ENCODE measurements around the gene BIRC5.

The BIRC5 gene

DNA sequence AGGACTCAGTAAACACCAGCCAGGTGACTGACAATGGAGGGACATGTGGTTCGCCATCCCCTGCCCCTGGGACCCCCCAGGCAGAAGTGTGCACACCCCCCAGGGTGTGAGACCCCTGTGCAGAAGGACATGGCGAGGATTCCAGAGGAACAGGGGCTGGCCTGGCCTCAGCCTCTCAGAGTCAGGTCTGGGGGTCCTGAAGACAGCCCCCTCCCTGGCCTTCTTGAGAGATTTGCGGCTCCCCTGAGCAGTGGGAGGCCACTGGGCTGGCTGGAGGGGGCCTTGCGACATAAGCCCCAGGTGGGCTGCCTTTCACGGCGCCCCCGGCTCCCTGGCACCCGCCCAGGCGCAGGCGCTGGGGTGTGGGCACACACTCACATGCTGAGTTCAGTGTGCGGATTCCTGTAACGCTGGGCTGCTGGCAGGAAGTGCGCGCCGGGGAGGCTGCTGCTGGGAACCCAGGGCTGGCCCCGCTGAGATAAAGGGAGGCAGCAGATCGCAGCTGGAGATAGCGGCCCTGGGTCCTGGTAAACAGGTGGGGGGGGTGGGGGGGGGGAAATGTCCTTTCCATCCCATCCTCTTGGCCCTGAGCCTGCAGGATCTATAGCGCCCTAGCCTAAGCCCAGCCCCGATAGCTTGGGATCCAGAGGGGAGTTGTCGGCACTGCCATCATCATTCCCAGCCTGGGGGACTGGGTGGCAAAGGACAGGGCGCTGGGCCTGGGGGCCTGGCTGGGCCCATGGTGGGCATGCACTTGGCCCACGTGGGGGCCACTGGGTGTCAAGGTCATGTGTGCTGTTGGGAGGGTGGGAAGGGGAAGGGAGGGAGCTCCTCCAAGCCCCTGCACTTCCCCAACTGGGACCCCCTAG is 44.5 kb downstream of the BIRC5 start:
- peak; percentile 49 for DNase-seq

DNA sequence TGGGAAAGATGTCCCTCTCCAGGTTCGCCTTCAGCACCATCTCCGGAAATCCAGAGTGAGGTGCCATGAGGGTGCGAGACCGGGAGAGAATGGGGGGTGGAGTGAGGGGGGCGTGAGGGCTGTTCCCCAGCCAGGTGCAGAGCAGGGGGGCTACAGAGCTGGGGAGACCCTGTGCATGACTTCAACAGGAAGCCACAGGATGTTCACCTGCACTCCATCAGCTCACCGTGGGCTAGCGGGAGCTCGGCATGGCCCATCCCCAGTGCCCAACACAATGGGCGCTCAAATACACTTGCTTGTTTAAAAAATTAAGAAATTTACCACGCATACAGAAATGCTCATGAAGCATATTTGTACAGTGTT is 45.1 kb downstream of the BIRC5 start:
- DNase-seq = no peak

DNA sequence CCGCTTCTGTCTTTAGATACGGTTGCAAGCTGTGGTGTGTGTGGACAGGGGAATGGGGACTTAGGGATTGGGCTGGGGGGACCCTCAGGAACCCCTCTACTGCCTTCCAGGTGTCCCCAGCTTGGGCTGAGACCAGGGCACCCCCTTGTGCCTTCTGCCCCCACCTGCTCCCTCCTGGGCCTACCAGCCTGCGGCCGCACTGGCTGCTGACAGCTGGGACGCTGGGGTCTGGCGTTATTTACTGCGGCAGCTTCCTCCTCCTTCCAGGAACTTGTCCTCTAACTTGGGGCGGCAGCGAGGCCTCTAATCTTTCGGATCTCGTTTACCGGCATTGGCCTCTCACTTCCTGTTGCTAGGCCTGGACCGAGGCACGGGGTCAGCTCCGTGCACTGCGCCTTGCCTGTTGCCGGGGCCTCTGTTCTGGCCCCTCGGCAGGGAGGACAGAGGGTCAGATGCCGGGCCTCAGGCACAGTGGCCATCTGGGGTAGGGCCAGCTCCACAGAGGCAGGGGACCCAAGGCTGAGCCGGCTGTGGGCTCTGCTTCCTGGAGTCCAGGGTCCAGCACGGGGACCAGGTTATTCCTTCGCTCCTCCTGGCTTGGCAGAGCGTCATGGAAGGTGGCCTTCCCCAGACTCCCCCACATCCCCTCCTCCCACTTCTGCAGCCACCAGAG is 49.1 kb downstream of the BIRC5 start:
- DNase-seq = no peak

DNA sequence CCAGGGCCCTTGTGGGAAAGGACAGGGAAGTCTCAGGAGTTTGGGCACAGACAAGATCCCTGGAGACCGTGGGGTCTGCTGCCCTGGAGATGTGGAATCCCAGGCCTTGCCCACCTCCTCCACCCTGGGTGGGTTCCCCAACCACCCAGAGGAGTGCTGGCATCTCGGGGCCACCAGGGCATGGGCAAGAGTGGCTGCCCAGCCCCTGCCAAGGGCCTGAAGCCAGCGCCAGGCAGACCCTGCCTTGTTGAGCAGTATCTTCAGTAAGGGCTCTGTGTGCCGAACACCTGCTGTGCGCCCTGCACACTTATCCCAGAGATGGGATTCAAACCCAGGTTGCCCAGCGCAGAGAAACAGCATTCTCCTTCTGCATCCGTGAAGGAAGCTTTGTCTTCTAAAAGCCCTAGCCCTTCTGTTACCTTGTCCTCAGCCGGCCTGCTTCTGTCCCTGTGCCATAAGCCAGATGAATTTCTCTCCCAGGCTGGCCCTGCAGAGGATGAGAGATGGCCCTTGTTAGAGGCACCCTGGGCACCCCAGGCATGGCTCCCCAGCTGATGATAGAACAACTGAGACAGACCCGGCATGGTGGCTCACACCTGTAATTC is 49.8 kb downstream of the BIRC5 start:
- no peak for DNase-seq

DNA sequence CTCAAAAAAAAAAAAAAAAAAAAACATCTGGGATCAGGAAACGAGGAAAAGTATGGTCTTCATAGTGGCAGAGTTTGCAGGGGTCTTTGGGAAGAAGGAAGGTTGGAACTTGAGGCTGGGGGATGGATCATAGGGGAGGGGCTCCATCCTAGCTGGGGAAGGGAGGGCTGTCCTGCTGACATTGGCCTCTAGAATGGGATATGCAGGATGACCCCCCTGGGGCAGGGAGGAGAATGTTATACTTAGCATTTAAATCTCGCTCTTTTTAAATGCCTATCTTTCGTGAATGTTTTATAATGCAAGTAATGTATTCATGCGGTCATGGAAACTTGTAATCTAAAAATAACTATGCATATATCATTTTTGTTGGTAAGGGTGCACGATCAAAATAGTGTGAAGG is 50.5 kb downstream of the BIRC5 start:
- no peak for DNase-seq

DNA sequence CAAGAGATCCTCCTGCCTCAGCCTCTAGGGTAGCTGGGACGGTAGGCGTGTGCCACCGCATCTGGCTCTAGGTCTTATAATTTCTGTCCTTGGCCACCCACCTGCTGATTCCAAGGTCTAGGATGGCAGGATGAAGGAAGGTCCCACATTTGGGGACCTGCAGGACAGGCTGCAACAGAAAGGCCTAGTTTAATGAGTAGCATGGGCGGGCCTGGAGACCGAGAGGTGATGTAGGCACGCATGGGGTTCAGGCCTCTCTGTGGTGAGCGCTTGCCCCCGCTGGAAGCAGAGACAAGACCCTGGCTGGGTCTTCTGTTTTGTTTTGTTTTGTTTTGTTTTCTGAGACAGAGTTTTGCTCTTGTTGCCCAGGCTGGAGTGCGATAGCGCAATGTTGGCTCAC is 51.1 kb downstream of the BIRC5 start:
- DNase-seq = no peak

DNA sequence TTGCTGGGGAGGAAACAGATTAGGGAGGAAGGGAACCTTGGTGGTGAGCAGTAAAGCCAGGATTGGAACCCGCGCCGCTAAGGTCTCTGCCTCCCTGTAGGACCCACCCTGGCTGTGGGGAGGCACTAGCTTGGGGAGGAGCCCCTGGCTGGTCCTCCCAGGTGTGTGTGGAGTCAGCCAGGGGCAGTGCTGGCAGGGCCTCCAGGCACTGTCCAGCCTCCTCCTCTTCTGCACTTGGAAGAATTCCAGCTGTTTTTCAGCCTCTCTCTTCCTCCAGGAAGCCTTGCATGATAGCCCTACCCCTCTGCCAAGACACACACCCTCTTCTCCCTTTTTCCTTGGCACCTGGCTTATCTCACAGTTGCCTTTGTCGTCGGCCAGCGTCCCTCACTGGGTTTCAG is 52.2 kb downstream of the BIRC5 start:
- DNase-seq = no peak

DNA sequence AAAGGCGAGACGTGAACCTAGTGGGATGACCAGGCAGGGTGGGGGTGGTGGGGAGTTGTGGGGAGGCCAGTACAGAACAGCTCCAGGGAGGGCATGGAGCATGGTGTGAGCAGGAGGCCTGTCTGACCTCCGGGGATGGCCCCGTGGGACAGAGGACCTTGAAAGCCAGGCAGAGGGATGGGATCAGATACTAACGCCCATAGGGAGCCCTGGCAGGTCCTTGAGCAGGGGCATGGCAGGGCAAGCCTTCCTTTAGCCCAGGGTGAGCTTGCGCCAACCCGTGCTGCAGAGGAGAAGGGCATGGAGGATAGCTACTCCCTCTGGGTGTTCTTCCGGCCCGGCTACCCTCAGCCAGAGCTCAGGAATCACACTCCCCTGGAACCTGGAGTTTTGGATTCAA is 52.7 kb downstream of the BIRC5 start:
- DNase-seq = no peak

DNA sequence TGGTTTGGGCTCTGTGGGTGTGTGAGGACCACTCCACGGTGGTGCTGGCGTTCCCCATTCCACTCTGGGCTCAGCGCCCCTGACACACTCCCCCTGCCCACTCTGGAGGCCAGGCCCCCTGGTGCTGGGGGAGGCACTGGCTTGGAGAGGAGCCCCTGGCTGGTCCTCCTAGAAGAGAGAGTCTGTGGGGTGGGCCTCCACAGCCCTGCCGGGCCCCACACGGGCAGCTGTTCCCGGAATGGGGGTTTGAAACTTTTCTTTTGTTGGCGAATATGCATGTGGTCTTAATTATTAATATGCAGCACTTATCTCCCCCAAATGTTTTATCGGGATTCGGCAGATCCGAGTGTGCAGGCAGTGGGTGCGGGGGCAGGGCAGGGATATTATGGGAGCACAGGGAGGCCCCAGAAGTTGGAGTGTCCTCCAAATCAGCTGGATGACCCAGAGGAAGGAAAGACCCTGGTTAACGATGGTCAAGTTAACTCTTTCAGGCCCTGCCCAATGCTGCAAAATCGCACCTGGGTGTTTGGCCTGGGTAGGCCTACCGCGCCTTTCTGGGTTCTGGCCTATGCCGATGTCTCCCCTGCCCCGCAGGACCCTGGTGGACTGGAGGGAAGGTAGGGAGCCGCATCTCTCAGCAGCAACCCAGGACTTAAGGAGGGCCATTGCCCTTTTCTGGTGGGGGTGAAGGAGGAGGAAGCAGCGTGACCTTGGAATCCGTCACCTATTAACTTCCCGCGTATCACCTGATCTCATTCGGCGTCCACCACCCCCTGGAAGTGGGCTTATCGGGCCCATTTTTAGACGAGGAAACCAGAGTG is 53.4 kb downstream of the BIRC5 start:
- DNase-seq = no peak

DNA sequence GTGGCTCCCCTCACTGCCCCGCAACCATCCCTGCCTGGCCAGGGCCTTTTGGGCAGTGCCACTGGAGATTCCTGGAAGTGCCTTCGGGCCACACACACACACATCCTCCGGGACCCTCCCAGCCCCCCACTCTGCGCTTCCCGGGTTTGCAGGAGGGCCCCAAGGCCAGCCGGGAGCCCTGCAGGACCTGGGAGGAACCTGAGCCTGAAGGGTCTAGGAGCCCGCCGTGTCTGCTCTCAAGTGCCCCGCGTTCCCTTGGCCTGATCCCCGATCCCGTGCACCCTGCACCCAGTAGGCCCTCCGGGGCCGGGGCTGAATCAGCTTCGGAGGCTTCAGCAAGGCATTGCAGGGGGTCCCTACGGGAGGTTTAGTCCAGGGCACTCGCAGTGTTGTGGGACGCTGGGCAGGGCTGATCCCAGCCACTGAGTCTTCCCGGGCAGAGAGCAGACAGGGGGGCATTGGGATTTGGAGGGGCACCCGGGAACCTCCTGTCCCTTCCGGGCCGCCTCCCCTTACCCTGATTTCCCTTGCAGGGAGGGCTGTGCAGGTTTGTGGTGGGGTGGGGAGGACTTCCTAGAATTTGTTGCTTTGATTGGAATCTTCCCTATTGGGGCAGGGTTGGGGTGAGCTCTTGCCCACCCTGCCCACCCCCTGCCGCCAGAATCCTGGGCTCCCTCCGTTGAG is 54.3 kb downstream of the BIRC5 start:
- DNase-seq = no peak

DNA sequence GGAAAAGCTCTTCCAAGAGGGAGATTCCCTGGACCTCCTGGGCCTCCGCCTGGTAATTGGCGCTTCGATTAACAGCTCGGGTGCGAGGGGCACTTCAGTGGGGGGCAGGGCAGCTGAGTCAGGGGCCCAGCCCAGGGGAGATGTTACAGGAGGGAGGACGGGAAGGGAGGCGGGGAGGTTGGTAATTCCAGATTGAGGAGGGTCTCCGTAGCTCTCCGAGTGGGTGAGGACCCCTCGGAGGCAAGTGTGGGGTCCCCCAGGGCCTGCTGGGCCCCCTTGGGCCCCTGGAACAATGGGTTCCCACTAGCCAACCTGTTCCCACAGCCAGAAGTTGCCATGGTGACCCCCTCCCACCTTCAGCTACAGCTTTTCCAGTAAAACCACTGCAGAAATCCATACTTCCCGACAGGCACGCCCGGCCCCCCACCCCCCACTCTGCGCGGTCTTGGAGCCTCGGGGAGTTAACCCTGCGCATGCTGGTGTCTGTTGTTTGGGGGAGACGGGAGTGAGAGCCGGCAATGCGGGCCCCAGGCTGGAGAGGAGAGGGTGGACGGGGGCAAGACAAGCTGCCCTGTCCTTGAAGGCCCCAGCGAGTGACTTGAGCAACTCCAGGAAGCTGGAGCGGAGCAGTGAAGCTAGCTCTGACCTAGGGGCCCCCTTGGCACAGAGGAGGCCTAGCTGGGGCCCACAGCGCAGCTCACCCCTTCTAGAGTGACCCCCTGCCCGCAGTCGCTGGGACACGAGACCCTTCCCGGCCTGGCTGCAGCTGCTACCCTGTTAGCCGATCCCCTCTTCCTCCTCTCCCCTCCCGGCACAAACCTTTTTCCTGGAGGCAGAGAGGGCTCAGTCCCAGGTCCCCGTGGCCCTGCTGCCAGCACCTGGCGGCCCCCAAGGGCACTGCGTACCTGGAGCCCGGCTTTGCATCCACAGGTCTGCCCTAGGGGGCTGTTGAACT is 55.2 kb downstream of the BIRC5 start:
- no peak for DNase-seq

DNA sequence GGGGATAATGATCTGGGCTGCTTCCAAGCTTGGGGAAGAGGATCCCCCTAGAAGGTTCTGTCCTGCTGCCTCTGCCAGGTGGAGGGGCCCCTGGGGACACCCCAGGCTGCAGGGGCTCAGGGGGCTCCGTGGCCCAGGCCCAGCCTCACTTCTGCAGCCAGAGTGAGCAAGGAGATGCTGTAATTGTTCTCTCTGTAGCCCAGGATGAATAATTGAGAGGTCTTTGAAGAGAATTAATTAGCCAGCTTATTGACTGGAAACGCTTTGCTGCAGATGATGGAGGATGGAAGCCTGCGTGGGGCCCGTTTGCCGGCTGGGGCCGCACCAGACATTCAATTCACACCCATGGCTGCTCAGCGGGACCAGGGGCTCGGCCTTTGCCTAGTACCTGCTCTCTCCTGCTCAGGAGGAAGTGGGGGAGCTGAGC is 55.9 kb downstream of the BIRC5 start:
- DNase-seq = no peak

DNA sequence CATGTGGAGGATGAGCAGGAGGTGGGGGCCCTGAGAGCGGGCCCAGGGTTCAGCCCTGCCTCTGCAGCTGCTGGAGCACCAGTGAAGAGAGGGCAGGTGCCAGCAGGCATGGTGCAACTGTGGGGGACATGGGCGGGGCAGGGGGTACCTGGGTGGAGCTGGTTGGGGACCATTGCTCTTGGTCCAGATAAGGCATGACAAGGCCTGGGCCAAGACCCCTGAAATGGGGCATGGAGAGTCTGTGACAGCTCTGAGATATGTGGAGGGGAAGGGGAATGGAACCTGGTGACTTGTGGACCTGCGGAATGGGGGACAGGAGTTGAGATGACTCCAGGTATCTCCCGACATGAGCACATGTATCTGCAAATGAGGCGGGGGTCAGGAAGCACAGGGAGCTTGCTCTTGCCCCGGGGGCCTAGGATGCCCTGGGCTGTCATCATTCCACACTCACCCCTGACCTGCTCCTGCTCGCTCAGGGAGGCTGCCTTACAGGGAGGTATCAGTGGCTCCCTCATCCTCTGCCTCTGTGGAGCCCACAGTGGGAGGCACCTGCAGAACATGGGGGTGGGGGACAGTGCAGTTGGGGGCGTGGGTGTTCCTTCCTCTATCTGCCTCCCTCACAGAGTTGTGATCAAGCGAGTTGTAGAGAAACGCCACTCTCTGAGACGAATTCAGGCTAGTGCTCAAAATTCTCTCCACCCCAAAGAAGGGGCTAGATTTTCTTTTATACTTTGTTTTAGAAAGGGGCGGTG is 57.5 kb downstream of the BIRC5 start:
- DNase-seq = no peak

DNA sequence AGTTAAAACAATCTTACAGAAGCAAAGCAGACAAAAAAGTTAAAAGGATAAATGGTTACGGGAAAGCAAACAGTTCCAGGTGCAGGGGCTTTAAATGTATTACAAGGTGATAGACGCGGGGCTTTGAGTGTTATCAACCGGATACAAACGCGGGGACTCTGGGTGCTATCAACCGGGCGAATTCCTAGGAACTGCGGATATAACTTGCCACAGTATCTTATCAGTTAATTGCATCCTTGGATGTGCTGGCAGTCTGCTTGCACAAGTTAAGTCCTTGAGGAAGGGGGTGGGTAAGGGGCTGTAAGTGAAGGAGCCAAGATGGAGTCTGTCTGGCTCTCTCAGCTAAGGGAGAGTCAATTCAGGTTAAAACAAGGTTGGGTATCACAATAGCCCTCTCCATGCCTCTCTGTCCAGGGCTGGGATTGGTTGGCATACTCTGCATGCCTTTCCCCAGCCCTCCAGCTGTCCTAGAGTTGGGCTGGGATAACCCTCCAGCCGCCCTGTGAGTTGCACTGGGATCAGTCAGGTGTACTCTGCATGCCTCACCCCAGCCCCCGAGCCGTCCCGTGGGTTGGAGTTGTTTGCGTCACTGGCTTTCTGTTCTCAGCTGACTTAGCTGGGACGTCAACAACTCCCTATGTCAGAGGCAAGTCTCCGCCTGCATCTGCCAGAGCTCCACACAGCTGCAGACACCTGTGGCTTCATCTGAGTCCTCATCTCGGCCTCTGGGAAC is 58.3 kb downstream of the BIRC5 start:
- peak; percentile 63 for DNase-seq

DNA sequence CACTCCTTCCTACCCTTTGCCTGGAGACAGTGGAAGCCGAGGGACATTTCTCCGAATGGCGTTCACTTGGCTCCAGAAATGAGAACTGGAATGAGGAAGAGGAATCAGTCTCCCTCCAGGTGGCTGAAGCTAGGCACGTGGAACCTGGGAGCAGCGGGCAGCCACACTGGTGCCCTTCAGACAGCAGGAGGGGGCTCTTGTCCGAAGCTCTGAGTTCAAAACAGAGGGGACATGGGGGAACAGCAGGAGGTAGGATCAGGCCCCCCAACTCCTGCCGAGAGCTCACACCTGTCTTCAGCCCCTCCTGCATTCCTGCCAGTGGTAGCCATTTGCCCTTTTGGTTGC is 58.8 kb downstream of the BIRC5 start:
- DNase-seq = no peak

DNA sequence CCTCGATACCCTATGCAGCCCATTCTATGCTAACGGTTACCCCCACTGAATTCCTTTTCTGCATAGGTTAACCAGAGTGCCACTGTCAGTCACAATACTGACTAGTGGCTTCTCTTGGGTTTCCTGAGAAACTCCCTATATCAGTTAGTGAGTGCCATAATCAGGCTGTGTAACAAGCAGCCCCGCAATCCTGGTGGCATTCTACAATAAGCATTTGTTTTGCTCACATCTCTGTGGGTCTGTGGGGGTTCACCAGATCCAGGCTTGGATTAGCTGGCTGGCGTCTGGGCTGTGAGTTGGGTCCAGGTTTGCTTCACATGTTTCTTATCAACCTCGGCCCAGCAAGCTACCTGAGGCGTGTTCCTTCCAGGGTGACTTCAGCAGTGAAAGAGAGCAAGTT is 59.8 kb downstream of the BIRC5 start:
- DNase-seq = no peak

Data from effector CD4-positive, alpha-beta T cell (primary cell).